PFSK-1 (cell line): ENCODE data around the gene DNAJB13.
A peak's percentile ranks its signal among the peaks of the same experiment; 100 is the strongest.

Source experiments
- FOXP2 ChIP-seq: optimal IDR thresholded peaks from 2 replicates; pipeline ENCODE3; 2011; ENCODE audit warnings: borderline replicate concordance, control low read depth, inconsistent platforms; ENCODE audit not compliant: insufficient read depth; ENCODE audit errors: extremely low read length, extremely low read depth
- POLR2AphosphoS5 ChIP-seq: IDR thresholded peaks from 2 replicates; pipeline ENCODE4 v1.6.1; 2012; ENCODE audit warnings: low read depth, mild to moderate bottlenecking, control low read depth, low read length, moderate library complexity
- SIN3A ChIP-seq: IDR thresholded peaks from 2 replicates; pipeline ENCODE4 v1.6.1; 2012; ENCODE audit warnings: mild to moderate bottlenecking, low read length, moderate library complexity, borderline replicate concordance; ENCODE audit not compliant: insufficient read depth
- TAF1 ChIP-seq: IDR thresholded peaks from 2 replicates; pipeline ENCODE4 v1.6.1; 2012; ENCODE audit warnings: low read length, control low read depth, borderline replicate concordance; ENCODE audit not compliant: insufficient read depth
- TF ChIP-seq, protein P1 (sequence below), 2 experiments: IDR thresholded peaks; 2 replicates each; pipeline versions ENCODE4 v1.6.1 to v1.8.0; 2011 to 2012; ENCODE audit warnings: low read depth in 2 of 2, low read length in 2 of 2, control low read depth in 1 of 2, inconsistent platforms in 1 of 2, mild to moderate bottlenecking in 1 of 2, moderate library complexity in 1 of 2; ENCODE audit not compliant: insufficient read depth in 1 of 2

Gene DNAJB13

DNA sequence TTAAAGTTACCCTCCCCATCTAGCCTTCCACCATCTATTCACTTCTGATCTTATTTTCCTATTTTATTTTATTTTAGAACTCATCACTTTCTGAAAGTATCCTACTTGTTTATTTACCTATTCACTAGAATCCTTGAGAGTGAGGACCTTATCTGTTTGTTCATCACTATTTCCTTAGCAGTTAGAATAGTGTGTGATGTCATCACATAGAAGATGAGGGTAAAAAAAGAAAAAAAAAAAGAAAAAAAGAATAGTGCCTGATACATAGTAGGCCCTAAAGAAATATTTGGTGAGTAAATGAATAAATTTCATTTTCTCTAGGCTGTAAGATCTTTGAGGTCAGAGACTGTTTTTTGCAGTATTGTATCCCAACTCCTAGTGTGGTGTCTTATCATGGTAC lies 37.4 kb upstream of the DNAJB13 start:
- TF ChIP-seq, protein P1, sequence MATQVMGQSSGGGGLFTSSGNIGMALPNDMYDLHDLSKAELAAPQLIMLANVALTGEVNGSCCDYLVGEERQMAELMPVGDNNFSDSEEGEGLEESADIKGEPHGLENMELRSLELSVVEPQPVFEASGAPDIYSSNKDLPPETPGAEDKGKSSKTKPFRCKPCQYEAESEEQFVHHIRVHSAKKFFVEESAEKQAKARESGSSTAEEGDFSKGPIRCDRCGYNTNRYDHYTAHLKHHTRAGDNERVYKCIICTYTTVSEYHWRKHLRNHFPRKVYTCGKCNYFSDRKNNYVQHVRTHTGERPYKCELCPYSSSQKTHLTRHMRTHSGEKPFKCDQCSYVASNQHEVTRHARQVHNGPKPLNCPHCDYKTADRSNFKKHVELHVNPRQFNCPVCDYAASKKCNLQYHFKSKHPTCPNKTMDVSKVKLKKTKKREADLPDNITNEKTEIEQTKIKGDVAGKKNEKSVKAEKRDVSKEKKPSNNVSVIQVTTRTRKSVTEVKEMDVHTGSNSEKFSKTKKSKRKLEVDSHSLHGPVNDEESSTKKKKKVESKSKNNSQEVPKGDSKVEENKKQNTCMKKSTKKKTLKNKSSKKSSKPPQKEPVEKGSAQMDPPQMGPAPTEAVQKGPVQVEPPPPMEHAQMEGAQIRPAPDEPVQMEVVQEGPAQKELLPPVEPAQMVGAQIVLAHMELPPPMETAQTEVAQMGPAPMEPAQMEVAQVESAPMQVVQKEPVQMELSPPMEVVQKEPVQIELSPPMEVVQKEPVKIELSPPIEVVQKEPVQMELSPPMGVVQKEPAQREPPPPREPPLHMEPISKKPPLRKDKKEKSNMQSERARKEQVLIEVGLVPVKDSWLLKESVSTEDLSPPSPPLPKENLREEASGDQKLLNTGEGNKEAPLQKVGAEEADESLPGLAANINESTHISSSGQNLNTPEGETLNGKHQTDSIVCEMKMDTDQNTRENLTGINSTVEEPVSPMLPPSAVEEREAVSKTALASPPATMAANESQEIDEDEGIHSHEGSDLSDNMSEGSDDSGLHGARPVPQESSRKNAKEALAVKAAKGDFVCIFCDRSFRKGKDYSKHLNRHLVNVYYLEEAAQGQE (IDR thresholded peaks at IDR 0.05; ENCODE audit: insufficient read depth in 1 of 2, low read depth in 2 of 2, low read length in 2 of 2), result no peak

DNA sequence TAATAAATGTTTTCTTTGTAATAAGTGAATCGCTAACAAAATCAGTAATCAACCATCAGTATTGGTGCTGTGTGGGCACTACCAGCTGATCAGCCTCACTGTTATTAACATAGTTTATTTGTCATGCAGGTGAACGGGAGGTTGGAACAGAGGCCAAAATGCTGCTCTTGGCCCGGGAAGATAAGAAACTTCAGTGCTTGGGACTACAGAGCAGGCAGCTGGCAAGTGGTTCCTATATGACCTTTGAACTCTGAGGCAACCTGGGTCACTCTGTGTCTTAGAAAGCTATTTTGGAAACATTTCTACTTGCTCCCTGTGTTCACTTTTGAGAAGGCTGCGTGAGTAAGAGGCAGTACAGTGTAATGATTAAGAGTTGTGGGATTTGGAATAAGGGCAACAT lies 36.5 kb upstream of the DNAJB13 start:
- no peak for TF ChIP-seq SIN3A
- TF ChIP-seq POLR2AphosphoS5, result no peak
- no peak for TF ChIP-seq FOXP2
- TF ChIP-seq, protein P1 (IDR thresholded peaks at IDR 0.05; ENCODE audit: insufficient read depth in 1 of 2, low read depth in 2 of 2, low read length in 2 of 2), result no peak
- TF ChIP-seq TAF1, result no peak

DNA sequence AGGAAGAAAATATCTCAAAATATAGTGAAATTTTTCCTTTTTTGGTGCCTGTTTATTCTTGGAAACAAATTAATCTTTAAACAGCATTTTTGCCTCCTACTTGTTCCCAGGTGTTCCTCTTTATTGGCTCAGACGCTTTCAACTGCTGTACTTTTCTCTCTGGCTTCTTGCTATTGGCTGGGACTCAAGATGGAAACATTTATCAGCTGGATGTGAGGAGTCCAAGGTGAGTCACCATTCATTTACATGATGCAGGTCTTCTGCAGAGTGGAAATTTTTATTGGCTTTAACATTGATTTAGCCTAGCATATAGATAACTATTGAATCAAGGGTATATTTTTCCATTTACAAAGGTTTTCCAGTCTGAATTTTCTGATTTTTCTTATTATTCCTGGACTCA lies 34.4 kb upstream of the DNAJB13 start:
- TF ChIP-seq, protein P1 (IDR thresholded peaks at IDR 0.05; ENCODE audit: insufficient read depth in 1 of 2, low read depth in 2 of 2, low read length in 2 of 2), result no peak

DNA sequence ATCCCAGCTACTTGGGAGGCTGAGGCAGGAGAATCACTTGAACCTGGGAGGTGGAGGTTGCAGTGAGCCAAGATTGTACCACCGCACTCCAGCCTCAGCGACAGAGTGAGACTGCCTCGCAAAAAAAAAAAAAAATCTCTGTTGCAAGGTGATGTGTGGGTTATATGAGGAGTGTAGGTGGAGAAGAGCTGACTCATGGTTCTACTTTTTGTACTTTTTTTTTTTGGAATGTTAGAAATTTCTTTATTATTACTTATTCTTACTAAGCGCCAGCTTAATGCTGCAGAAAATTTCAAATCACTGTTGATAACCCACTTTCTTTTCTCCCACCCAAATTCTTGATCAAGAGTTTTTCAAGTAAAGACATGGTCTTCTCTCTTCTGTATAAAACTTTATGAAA lies 29.6 kb upstream of the DNAJB13 start:
- TF ChIP-seq, protein P1 (IDR thresholded peaks at IDR 0.05; ENCODE audit: insufficient read depth in 1 of 2, low read depth in 2 of 2, low read length in 2 of 2), result no peak
- TF ChIP-seq TAF1 (no peak), FOXP2 (no peak), SIN3A (no peak)

DNA sequence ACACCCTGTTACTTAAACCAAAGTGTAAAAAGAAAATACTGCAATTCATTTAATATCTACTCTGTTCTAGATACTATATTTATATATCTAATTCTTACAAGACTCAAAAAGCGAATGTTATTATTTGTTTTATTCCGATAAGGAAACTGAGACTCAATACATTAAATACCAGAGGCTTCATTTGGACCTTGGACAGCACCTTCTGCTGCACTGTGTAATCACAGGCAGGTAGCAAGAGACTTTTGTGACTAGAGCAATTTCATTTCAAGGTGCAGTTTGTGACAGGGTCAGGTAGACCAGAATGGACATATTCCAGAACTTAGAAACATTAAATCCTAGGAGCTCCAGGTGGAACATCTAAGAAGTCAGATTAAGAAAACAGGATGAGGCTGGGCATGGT lies 21.4 kb upstream of the DNAJB13 start:
- TF ChIP-seq, protein P1 (IDR thresholded peaks at IDR 0.05; ENCODE audit: insufficient read depth in 1 of 2, low read depth in 2 of 2, low read length in 2 of 2), result peak in 1 of 2 experiments; percentile 77; a peak in 1 of 4 replicates
- no peak for TF ChIP-seq SIN3A
